Measurements from ENCODE around the gene TRANK1.

DNA sequence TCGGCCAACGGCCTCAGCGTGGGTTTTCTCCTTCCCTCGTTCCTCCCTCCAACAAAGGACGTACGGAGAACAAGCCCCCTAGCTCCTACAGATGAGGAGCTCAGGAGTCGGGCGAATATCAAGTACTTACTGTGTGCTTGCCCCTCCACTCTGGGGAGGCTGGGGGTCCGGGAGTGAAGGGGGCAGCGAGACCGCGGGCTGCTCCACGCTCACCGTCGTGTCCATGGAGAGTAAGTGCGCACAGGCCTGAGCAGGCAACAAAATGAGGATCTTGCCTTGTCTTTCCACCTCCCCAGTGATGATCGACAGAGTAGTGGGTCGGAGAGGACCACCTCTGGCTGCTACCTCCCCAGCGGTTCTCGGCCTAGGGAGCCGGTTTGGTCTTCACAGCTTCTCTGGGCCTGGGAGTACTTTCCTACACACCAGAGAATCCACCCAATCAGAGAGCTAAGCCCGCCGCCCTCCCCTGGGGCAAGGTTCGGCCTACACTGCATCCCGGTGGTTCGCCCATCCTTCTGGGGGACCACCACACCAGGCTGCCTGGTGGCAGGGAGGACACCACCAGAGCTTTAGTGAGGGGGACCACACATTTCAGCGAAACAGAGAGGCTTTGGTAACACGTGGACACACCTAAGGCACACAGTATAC lies 603 bp upstream of the TRANK1 start:
- TF ChIP-seq, protein P1, sequence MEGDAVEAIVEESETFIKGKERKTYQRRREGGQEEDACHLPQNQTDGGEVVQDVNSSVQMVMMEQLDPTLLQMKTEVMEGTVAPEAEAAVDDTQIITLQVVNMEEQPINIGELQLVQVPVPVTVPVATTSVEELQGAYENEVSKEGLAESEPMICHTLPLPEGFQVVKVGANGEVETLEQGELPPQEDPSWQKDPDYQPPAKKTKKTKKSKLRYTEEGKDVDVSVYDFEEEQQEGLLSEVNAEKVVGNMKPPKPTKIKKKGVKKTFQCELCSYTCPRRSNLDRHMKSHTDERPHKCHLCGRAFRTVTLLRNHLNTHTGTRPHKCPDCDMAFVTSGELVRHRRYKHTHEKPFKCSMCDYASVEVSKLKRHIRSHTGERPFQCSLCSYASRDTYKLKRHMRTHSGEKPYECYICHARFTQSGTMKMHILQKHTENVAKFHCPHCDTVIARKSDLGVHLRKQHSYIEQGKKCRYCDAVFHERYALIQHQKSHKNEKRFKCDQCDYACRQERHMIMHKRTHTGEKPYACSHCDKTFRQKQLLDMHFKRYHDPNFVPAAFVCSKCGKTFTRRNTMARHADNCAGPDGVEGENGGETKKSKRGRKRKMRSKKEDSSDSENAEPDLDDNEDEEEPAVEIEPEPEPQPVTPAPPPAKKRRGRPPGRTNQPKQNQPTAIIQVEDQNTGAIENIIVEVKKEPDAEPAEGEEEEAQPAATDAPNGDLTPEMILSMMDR (IDR thresholded peaks at IDR 0.05) = no peak
- TF ChIP-seq TEAD4 (CRISPR knock-in tag; IDR thresholded peaks at IDR 0.05) (no peak), CREM (CRISPR knock-in tag; IDR thresholded peaks at IDR 0.05) (no peak), JUN (CRISPR knock-in tag; IDR thresholded peaks at IDR 0.05) (no peak), ZNF263 (CRISPR knock-in tag; IDR thresholded peaks at IDR 0.05; ENCODE audit: low read depth) (no peak), GABPB1 (CRISPR knock-in tag; IDR thresholded peaks at IDR 0.05) (no peak), ELF4 (CRISPR knock-in tag; IDR thresholded peaks at IDR 0.05; ENCODE audit: low read depth) (no peak), NFYB (CRISPR knock-in tag; conservative IDR thresholded peaks at IDR 0.05; ENCODE audit: low read depth) (no peak; the same call in 1 of the 2 replicates), ZNF416 (CRISPR knock-in tag; IDR thresholded peaks at IDR 0.05) (no peak), SMAD3 (CRISPR knock-in tag; IDR thresholded peaks at IDR 0.05; ENCODE audit: borderline replicate concordance) (no peak), SMAD4 (CRISPR knock-in tag; IDR thresholded peaks at IDR 0.05) (no peak)
- TF ChIP-seq, protein P2, sequence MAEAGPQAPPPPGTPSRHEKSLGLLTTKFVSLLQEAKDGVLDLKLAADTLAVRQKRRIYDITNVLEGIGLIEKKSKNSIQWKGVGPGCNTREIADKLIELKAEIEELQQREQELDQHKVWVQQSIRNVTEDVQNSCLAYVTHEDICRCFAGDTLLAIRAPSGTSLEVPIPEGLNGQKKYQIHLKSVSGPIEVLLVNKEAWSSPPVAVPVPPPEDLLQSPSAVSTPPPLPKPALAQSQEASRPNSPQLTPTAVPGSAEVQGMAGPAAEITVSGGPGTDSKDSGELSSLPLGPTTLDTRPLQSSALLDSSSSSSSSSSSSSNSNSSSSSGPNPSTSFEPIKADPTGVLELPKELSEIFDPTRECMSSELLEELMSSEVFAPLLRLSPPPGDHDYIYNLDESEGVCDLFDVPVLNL (CRISPR knock-in tag; IDR thresholded peaks at IDR 0.05; ENCODE audit: borderline replicate concordance, low read depth) = no peak
- TF ChIP-seq, protein P3, sequence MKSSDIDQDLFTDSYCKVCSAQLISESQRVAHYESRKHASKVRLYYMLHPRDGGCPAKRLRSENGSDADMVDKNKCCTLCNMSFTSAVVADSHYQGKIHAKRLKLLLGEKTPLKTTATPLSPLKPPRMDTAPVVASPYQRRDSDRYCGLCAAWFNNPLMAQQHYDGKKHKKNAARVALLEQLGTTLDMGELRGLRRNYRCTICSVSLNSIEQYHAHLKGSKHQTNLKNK (CRISPR knock-in tag; IDR thresholded peaks at IDR 0.05) = no peak
- TF ChIP-seq, protein P4, sequence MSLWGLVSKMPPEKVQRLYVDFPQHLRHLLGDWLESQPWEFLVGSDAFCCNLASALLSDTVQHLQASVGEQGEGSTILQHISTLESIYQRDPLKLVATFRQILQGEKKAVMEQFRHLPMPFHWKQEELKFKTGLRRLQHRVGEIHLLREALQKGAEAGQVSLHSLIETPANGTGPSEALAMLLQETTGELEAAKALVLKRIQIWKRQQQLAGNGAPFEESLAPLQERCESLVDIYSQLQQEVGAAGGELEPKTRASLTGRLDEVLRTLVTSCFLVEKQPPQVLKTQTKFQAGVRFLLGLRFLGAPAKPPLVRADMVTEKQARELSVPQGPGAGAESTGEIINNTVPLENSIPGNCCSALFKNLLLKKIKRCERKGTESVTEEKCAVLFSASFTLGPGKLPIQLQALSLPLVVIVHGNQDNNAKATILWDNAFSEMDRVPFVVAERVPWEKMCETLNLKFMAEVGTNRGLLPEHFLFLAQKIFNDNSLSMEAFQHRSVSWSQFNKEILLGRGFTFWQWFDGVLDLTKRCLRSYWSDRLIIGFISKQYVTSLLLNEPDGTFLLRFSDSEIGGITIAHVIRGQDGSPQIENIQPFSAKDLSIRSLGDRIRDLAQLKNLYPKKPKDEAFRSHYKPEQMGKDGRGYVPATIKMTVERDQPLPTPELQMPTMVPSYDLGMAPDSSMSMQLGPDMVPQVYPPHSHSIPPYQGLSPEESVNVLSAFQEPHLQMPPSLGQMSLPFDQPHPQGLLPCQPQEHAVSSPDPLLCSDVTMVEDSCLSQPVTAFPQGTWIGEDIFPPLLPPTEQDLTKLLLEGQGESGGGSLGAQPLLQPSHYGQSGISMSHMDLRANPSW (CRISPR knock-in tag; conservative IDR thresholded peaks at IDR 0.05; ENCODE audit: low read depth) = no peak

All from WTC11 (cell line).